Lower lobe of right lung (tissue), 2 donors: ENCODE data around the gene VAC14. TPM values are rescaled to one million over a fixed set of nuclear protein-coding genes. Genes with fewer than 3 reads are reported as not detected.

ENCODE experiments used
- ATAC-seq, 2 donors: fragments of 200-7000 bp; cut with Tn5 transposase; one replicate each; pipeline ENCODE4 v1.9.1; 2020 to 2022; ENCODE audit warnings: mild to moderate bottlenecking in 2 of 2, moderate library complexity in 2 of 2
- DNase-seq: peaks from one replicate; pipeline ENCODE4 v3.0.0-alpha.2; 2020
- H3K27ac ChIP-seq: fragments of 200-600 bp; one replicate; pipeline ENCODE4 v1.8.0; 2022
- H3K27me3 ChIP-seq: fragments of 200-600 bp; one replicate; pipeline ENCODE4 v1.8.0; 2022; ENCODE audit warnings: low read depth
- H3K36me3 ChIP-seq: fragments of 200-600 bp; one replicate; pipeline ENCODE4 v1.8.0; 2022; ENCODE audit warnings: mild to moderate bottlenecking
- H3K4me1 ChIP-seq: fragments of 200-600 bp; one replicate; pipeline ENCODE4 v1.8.0; 2022
- H3K4me3 ChIP-seq: fragments of 200-600 bp; one replicate; pipeline ENCODE4 v1.8.0; 2022; ENCODE audit warnings: mild to moderate bottlenecking
- H3K9me3 ChIP-seq: fragments of 200-600 bp; one replicate; pipeline ENCODE4 v1.8.0; 2022
- intact Hi-C: fragments of 100-400 bp; cut with DNase I; formaldehyde crosslinking; loops from one replicate; pipeline ENCODE4 v1.11.0; 2022
- total RNA-seq: library from RNA; stranded (reverse); fragmentation: NEBNext Ultra II Directional; extraction: Animal tissue kit (Norgen Biotek cat#: 25700); gene quantifications from one replicate; pipeline ENCODE4 v1.2.1, GENCODE V29; 2021
- TF ChIP-seq, protein P1 (sequence below): fragments of 200-600 bp; IDR thresholded peaks from one replicate; pipeline ENCODE4 v1.8.0; 2022; ENCODE audit warnings: antibody characterized with exemption, mild to moderate bottlenecking
- donor health status: DM: no; HTN: yes; CAD: no; lungs with severe emphysema.

The VAC14 gene
- total RNA-seq, 1 donor from 2014 or later, result 49.1 TPM

DNA sequence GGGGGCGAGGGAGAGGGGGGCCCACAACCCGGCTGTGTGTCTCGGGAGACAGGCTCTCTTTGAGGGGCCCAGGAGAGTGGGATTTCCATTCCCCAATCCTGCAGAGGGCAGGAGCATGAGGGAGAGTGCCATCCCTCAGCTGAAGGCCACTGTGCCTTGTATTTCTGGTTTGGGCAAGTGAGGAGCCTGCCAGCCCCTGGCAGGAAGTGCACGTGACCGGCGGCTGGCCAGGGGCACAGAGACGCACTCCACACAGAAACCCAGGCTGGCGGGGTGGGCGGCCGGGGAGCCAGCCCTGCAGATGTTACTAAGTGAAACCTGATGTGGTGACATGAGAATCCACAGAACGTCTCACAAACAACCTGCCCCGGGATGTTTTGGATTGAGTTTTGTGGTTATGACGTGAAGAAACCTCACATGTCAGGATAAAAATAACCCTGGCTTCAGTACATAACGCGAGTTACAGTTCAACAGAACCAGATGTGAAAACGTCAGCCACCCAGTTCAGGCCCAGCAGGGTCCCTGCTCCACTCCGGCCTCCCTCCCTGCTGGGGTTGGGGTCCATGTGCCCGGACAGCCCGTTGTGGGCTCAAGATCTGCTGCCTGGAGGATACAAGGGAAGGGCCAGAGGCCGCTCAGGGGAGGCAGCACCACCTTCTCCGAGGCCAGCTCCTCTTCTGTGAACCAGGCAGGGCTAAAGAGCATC is 63.4 kb downstream of the VAC14 start:
- TF ChIP-seq, protein P1, sequence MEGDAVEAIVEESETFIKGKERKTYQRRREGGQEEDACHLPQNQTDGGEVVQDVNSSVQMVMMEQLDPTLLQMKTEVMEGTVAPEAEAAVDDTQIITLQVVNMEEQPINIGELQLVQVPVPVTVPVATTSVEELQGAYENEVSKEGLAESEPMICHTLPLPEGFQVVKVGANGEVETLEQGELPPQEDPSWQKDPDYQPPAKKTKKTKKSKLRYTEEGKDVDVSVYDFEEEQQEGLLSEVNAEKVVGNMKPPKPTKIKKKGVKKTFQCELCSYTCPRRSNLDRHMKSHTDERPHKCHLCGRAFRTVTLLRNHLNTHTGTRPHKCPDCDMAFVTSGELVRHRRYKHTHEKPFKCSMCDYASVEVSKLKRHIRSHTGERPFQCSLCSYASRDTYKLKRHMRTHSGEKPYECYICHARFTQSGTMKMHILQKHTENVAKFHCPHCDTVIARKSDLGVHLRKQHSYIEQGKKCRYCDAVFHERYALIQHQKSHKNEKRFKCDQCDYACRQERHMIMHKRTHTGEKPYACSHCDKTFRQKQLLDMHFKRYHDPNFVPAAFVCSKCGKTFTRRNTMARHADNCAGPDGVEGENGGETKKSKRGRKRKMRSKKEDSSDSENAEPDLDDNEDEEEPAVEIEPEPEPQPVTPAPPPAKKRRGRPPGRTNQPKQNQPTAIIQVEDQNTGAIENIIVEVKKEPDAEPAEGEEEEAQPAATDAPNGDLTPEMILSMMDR, result no peak
- Histone ChIP-seq H3K27me3 (no peaks in the 10 kb centered on the region), H3K4me3 (no peak overlapping the region), H3K9me3 (no peaks in the 10 kb centered on the region), H3K27ac (peak overlapping the region; percentile 80), H3K36me3 (peaks cover 12% of the 10 kb centered on the region), H3K4me1 (peaks cover 71% of the 10 kb centered on the region)
- ATAC-seq (peak; percentile 71 to 74), DNase-seq (peak; percentile 73)
- intact Hi-C loops, result no loop called here

GRCh38 chr16:70736465-70737376 is 64.2 kb downstream of the VAC14 start:
- DNase-seq, result no peak
- Histone ChIP-seq H3K36me3 (peaks cover 13% of the 10 kb centered on the region), H3K9me3 (no peaks in the 10 kb centered on the region), H3K27ac (peak overlapping the region; percentile 80), H3K4me1 (peaks cover 66% of the 10 kb centered on the region), H3K4me3 (no peak overlapping the region), H3K27me3 (no peaks in the 10 kb centered on the region)
- TF ChIP-seq, protein P1, result no peak
- ATAC-seq, result no peak
- intact Hi-C loops, result no loop called here

- Histone ChIP-seq H3K9me3 (no peaks in the 10 kb centered on the region), H3K27ac (peak overlapping the region; percentile 80), H3K27me3 (no peaks in the 10 kb centered on the region), H3K4me3 (no peak overlapping the region), H3K4me1 (peaks cover 52% of the 10 kb centered on the region), H3K36me3 (peaks cover 15% of the 10 kb centered on the region)
- DNase-seq, result no peak
- peak in 1 of 2 donors; percentile 20 for ATAC-seq
- TF ChIP-seq, protein P1, result no peak
- intact Hi-C loops, result no loop called here
Measured at GRCh38 chr16:70735141-70735979, 65.6 kb downstream of the VAC14 start.

GRCh38 chr16:70734522-70735095 is 66.3 kb downstream of the VAC14 start:
- DNase-seq, result no peak
- Histone ChIP-seq H3K9me3 (no peaks in the 10 kb centered on the region), H3K4me1 (peaks cover 45% of the 10 kb centered on the region), H3K27me3 (no peaks in the 10 kb centered on the region), H3K27ac (peak overlapping the region; percentile 80), H3K36me3 (peaks cover 19% of the 10 kb centered on the region), H3K4me3 (no peak overlapping the region)
- intact Hi-C loops, result no loop called here
- ATAC-seq, result no peak
- TF ChIP-seq, protein P1, result no peak

DNA sequence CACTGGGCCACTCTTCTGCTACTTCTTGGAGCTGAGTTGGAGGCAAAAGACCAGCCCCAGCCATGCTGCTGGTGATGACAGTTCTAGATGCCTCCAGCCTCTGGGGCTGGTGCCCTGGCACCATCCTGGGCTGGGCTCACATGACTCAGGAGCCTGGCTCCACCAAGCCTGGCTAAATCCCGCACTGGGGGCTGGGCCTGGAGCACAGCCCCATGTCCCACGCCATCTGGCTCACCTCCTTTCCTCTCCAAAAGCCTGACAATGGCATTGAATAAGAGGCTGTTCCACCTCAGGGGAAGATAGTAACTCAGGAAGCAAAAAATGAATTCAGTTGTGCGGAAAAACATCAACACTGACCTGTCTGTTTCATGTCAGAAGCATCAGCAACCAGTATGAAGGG is 70.0 kb downstream of the VAC14 start:
- no peak for DNase-seq
- Histone ChIP-seq H3K27me3 (no peaks in the 10 kb centered on the region), H3K36me3 (peaks cover 29% of the 10 kb centered on the region), H3K27ac (no peak overlapping the region), H3K9me3 (no peaks in the 10 kb centered on the region), H3K4me3 (no peak overlapping the region), H3K4me1 (peaks cover 27% of the 10 kb centered on the region)
- intact Hi-C loops, result no loop called here
- ATAC-seq, result no peak
- TF ChIP-seq, protein P1, result no peak
